Colon (tissue), 2 donors: ENCODE results near the gene TRIM25.

Experiments
- FAIRE-seq: peaks from 2 replicates; lab custom pipeline; 2012; peaks lifted over from hg19 to GRCh38; lab: Jason Lieb, UNC
- donor health status: control.
- donor health status: control.

Gene TRIM25

DNA sequence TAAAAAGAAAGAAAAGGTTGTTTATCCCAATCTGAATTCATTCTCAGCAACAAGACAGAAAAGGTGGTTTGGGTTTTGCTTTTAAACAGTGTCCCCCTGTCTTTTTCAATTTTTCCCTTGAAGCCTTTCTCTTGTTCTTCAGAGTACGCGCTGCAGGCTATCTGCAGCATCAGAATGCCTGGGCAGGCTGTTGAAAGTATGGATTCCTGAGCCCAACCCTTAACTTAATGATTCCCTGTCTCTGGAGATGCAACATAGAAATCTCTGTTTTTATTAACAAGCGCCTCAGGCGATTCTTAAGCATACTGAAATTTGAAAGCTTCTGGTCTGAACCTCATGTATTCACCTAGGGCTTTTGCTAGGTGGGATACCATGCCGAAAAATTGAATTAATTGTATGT is 47.8 kb downstream of the TRIM25 start:
- FAIRE-seq, result no peak

DNA sequence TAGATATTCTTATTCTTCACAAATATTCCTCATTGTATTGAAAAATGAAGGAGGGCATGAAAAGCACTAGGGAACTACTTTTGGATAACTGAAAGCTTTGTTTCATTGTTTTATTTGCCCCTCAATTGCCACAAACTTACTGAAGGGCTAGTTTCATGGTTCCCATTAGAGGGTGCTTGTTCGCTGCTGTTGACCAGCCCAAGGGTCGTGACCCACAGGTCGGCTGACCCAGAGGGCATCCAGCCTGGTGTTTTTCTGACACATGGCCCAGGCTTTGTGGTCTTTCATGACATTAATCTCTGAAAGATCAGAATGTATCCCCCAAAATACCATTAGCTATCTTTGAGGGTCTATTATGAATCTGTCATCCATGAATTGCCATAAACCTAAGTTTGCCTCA is 49.9 kb downstream of the TRIM25 start:
- FAIRE-seq, result no peak

DNA sequence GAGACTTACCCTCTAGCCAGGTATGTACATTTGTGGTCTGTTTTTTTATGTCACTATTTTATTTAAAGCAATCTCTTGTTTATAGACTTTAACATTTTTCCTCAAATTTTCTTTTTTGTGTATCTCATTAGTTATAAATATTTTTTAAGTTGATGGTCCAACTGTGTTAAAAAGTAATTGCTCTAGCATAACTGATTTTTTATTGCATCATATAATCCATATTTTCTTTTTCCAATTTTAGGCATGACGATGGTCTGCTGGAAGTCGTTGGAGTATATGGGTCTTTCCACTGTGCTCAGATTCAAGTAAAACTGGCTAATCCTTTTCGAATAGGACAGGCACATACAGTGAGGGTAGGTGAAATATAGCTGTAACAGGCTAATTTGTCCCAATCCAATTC is 52.0 kb downstream of the TRIM25 start:
- FAIRE-seq, result no peak

DNA sequence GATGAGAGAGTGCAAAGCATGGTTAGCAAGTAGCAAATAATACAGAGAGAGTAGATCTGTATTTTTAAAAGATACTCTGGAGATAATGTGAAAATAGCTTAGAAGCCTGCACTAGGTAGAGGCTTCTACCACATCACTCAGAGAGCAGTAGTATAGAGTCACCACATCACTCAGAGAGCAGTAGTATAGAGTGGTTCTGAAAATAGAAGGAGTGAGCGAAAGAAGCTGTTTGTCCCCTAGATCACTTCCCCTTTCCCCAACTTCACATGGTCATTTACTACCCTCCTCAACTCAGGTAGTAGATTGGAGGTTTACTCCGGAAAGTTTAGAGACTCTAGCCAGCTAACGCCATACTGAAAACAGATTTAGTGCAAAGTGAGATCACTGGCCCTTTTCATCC is 62.8 kb downstream of the TRIM25 start:
- FAIRE-seq, result no peak

DNA sequence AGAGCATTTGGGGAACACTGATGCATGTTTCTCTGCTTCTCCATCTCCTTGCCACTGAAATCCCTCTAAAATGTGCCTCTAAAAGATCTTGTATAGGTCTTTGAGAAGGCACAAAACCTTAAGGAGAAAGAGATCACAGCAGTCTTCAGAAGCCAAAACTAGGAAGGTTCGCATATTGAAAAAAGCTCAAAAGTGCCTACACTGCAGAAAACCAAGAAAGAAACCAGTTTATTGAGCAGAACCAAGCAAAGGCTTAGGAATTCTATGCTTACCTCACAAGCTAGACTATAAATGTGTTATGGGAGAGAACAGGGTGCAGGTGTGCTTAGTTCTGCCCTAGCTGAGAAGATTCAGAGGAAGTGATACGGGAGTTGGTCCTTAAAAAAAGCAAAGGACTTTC is 63.3 kb downstream of the TRIM25 start:
- no peak for FAIRE-seq

DNA sequence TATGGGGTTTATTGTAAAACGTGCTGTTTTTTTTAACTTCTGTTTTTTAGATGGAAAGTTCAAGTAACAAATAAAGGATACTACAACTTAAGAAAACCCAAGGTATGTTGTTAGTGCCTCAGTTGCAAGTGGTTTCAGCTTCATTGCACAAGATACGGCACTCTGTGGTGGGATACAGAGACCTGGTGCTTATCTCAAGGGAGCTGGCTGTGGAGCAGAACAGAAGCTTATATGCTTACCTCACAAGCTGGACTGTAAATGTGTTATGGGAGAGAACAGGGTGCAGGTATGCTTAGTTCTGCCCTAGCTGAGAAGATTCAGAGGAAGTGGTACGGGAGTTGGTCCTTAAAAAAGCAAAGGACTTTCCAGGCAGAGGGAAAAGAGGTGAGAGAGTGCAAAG is 64.7 kb downstream of the TRIM25 start:
- no peak for FAIRE-seq

DNA sequence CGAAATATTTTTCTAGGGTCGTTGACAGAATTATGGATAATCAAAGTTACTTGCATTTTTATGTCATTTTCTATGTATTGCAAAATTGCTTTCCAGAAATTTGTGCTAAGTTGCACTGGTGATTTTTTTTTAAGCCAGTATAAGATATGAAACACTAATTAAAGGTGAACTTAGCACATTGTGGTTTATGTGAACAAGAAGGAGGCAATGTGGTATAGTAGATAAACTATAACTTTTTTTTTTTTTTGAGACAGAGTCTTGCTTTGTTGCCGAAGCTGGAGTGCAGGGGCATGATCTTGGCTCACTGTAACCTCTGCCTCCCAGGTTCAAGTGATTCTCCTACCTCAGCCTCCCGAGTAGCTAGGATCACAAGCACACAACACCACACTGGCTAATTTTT is 66.7 kb downstream of the TRIM25 start:
- no peak for FAIRE-seq

DNA sequence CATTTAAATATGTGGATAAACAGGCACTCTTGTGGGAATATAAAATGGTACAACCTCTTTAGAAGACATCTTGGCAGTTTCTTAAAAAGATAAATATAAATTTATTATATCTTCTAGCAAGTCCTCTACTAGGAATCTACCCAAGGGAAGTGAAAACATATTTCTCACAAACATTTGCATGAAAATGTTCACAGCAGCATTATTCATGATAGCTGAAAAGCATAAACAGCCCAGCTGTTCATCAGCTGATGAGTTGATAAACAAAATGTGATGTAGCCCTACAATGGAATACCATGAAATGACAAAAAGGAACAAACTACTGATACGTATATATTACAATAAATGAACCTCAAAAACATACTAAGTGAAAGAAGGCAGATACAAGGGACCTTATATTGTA is 67.9 kb downstream of the TRIM25 start:
- FAIRE-seq, result no peak

DNA sequence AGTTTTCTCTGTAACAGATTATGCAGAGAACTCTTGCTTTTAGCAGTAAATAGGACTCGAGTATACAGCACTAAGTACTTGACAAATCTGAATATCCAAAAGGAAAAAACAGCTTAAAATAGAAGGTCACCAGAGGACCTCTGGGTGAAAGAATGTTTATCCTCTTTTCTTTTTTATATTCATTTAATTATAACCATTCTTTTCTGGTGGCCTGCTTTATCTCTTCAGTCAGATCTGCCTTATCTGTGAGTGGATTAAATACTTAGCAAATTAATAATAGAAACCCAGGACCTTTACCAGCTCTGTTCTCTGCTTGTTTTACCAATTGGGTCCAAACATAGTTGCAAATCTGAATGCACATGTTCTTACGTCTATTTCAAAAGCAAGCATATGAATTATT is 71.3 kb downstream of the TRIM25 start:
- FAIRE-seq, result no peak

DNA sequence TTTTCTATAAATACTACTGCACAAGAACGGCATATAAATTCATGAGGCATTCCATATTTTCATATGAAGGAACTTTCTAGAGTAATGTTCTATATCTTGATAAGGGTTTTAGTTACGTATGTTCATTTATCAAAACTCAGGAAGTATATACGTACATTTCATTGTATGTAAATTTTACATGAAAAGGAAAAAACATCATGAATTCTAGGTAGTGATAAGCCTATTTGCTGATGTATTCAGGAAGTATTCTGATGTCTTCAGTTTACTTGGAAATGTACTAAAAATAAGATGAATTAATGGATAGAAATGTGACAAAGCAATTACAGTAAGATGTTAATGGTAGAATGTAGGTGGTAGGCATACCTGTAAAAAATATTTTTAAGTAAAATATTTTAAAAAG is 75.2 kb downstream of the TRIM25 start:
- no peak for FAIRE-seq
